Activated CD4-positive, alpha-beta T cell treated with anti-CD3 and anti-CD28 coated beads, Interleukin-2, amount 50 U/mL, for 16 hours (primary cell): ENCODE results near the gene FAM118A.
"Not testable (repeated sequence)": the region's sequence is repeated elsewhere in the genome, so short reads cannot be mapped to it uniquely, and the experiment has no call there.

ENCODE experiments used
- DNase-seq: peaks from one replicate; pipeline ENCODE4 v3.0.0-alpha.2; 2020

FAM118A gene

DNA sequence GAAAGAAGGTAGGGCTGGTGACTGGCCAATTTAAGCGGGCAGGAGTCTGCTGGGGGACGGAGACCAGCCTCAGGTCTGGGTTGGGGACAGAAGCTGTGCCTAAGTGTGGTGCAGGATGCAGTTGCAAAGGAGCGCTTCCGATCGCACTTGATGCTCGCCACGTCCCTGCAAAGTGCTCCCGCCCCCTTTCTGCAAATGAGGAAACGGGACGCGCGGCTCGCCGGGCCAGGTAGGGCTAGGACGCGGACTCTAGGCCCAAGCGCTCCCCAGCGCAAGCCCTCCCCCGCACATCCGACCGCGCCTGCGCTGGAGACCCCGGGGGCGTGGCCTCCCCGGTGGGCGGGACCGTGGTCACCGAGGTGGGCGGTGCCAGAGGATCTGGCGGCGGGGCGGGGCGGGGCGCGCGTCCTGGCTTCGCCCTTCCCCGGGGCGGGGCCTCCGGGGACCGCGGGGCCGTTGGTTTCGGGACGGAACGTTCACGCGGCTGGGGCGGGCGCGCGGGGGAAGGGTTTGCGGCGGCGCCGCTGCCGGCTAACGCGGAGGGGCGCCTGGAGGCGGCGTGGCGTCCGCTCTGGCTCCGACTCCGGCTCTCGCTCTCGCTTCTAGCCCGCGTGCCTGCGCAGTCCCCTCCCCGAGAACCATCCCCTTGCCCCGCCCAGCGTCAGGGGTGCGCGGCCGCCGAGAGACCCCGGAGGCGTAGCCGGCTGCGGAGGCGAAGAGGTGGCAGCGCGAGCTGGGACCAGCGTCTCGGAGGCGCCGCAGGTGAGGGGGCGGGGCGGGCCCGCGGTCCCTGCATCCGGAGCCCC lies at the start of gene FAM118A:
TSS of gene FAM118A (plus strand) at position 513 of the 806 bp plus-strand sequence. CDS start 12,446 bp downstream, outside the sequence.
- peak; percentile 96 for DNase-seq

DNA sequence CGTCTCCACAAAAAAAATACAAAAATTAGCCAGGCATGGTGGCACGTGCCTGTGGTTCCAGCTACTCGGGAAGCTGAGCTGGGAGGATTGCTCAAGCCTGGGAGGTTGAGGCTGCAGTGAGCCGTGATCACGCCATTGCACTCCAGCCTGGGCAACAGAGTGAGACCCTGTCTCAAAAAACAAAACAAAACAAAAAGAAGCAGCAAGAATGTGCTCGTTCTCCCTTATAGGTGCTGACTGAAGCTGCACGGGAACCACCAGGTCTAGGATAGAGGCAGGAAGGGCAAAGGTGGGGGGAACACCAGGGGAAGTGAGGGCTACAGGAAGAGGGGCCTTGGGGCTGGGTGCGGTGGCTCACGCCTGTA lies 49.4 kb upstream of the FAM118A start:
- not testable (repeated sequence) for DNase-seq

DNA sequence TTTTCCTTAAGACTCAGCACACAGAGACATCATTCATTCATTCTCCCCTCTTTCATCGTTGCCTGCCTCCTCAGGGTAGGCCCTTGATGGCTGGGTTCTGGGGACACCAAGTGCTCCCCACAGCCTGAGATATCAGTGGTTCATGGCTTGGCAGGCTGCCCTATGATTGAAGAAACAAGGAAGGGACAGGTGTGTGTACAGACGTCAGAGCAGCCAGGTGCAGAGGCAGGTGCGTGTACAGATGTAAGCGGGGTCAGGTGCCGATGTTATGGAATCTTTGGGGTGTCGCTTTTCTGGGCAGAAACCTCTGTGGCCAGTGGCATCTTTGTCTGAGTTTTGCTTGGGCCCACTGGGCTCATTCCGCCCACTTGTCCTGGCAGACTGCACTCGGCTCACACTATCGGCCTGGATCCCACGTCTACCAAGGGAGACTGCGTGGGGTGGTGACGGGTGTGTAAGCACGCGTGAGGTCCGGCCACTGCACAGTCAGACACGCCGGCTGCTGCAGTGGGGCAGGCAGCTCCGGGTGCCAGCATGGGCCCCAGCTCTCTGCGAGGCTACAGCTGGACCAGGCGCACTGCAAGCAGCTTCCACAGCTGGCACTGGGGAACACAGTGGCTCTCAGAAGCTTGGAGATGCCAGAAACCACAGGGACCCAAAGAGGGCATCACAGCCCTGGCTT lies 48.2 kb upstream of the FAM118A start:
- DNase-seq: no peak

DNA sequence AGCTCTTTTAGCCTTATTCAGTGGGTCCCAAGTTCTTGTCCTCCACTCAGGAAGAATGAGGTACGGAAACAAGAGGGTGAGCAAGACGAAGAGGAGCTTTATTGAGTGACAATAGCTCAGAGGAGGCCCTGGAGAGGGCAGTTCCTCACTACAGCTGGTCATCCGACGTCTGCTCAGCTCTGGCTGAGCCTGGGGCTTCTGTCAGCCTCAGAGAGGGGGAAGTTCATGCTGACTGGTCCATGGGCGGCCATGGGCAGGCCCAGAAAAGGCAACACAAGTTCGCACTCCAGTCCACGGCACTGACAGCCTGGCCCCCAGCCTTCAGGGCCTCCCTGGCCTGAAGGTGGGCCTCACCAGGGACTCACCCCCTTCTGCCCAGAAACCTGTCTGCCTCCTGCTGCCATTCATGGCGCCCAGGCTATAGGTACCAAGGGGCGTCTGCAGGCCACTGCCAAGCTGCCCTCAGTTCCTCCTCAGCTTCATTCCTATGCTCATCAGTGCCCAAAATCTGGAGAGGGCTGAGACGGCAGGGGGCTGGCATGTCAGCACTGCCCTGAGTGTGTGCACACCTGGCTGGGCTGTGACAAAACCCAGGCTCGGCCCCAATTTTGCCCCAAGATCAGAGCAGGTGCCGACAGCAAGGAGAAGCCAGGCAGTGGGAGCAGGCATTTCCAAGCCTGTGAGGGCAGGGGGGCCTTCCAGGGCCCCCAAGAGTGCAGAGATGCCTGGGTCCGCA lies 47.4 kb upstream of the FAM118A start:
- no peak for DNase-seq

DNA sequence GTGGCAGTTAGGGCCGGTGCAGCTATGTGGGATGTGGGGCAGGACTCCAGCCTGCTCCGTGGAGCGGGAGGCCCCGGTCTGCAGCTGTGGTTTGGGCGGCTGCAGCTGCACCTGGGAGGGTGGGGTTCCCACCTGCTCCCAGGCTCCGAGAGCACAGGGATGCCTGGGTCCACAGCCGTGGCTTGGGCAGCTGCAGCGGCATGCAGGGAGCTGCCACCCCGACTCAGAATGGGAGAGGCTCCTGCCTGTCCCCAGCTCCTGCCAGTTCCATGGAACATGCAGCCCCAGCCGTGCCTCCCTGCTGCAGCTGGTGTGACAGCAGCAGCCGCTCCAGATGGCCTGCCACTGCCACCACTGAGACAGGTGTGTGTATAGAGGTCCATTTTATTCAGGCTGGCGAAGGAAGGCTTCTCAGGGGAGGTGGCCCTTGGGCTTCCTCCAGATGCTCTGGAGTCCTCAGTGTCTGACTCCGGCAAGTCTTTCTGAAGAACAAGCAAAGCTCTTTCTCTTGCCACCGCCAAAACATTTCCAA lies 46.7 kb upstream of the FAM118A start:
- no peak for DNase-seq

DNA sequence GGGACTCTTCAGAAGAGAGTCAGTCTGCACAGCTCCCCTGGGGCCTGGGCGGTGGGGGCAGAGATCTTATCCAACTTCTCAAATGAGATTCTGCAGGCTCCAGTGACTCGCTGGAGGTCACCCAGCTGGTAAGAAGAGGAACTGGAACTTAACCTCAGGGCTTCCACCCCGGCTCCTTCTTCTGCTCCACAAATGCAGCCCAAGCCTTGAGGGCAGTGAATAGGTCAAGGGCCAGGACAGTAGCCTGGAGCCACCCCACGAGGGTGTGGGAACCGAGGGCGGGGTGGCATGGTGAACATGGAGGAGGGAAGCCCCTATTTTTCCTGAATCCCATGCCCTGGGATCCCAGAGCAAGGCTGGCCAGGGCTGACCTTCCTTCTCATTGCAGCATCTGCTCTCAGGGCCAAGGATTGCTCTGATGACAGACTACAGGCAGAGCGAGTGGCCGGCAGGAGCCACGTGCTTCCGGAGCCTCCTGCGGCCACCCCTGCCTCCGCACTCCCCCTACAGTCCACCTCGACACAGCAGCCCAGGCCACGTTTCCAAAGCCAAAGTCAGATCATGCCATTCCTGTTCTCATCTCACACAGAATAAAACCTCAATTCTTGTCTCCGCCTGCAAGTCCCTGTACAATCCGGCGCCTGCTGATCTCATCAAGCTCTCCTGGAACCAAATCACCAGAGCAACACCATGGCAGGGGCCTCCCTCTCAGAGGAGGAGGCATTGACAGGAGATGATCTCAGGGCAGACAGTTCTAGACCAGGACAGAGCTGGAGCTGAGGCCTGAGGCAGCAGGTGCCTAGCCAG lies 46.1 kb upstream of the FAM118A start:
- DNase-seq: no peak

DNA sequence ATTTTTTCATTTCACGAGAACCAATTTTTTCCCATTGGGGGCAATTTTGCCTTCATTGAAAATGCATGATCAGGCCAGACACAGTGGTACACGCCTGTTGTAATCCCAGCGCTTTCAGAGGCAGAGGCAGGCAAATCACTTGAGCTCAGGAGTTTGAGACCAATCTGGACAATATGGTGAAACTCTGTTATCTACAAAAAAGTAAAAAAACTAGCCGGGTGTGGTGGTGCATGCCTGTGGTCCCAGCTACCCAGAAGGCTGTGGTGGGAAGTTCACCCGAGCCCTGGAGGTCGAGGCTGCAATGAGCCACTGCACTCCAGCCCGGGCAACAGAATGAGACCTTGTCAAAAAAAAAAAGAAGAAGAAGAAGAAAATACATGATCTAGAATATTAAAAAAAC lies 44.2 kb upstream of the FAM118A start:
- DNase-seq: no peak

DNA sequence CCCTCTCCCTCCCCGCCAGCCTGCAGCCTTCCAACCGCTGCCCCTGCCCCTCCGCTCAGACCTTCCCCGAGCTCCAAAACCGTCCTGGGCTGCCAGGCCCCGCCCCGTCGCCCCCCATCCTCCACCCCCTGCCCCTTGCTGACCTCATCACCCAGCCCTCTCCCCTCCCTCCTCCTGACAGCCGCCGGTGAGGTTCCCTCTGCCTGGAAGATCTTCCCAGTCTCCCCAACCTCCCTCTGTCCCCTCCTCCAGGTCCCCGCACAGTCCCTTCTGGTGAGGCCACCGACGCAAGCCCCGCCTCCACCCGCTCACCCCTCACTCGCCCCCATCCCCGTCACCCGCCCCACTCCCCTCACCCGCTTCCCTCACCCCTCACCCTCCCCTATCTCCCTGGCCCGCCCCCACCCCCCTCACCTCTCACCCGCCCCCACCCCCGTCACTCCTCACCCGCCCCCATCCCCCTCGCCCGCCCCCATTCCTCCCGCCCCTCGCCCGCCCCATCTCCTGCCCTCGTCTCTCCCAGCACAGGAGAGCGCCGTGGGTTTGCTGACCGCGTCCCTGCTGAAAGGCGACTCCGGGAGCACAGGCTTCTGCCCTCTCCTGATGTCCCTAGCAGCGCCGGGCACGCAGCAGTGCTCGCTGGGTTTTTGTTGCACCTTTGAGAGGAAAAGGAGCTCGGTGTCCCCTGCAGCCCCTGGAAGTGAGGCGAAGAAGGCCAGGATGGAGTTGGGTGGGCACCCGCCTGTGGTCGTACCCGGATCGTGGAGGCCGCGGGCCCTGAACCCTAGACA lies 41.4 kb upstream of the FAM118A start:
- no peak for DNase-seq

DNA sequence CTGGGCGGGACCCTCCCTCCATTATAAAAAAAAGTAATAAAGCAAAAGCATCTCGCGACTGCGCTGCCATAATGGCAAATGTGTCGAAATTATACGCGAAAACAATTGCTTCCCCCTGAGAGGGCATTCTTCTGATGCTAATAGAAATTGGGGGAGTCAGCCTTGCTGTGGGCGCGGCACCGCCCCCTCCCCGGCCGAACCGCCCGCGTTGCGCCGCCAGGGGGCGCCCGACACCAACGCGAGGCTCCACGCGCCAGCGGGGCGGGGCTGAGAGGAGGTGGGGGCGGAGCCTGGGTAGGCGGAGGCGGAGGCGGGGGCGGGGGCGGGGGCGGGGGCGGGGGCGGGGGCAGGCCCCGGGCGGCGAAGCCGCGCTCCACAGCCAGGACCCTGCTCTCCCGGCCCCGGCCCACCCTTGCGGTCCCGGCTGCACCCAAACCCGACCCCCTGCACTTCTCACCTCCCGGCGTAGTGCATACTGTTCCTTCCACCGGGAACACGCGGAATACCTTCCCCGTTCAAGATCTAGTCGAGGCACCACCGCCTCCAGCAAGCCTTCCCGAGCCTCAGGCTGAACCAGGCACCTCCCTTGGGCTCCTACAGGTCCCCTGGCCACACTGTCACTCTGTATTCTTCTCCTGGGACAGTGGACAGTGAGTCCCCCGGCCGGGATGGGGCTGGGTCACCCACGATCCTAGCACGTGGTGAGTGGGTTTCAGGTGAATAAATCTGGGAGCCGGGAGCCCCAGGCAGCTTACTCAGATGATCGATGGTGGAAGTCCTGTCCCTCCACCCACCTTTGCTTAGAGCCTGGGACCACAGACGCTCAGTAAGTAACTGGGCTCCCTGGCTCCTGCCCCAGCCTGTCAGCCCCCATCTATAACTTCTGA lies 40.5 kb upstream of the FAM118A start:
- peak; percentile 87 for DNase-seq

DNA sequence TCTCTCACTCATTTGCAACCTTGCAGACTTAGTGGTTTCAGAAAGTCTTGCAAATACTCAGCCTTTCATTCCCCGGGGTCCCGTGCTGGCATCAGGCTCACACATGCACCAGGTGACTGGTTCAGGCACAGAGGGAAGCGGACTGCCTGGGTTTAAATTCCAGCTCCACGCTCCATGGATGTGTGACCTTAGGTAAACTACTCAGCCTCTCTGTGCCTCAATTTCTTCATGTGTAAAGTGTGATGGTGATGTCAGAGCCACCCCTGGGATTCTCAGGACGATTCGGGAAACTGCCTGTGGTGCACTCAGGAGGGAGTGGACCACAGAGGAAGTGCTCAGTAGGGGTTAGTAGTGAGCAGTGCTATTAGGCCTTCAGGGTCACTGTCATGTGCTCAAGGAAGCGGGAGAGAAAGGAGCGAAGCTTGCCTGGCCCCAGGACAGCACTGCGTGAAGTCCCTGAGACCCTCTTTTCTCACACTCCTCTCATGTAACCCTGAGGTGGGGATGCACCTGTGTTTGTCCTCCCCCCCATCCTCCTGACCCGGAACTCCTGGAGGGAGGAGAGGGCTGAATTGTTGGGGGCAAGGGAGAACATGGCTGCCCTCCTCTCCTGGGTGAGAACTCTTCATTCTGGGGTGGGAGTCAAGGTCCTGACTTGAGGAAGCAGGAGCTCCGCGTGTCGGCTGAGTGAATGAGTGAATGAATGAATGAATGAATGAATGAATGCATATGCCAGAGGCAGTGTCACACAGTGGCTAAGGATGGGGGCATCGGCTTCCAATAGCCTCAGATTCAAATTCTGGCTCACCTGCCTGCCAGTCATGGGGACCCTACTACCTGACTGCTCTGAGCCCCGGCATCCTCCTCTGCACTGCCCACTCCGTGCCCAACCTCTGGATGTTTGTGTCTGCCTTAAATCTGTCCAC lies 39.4 kb upstream of the FAM118A start:
- no peak for DNase-seq

DNA sequence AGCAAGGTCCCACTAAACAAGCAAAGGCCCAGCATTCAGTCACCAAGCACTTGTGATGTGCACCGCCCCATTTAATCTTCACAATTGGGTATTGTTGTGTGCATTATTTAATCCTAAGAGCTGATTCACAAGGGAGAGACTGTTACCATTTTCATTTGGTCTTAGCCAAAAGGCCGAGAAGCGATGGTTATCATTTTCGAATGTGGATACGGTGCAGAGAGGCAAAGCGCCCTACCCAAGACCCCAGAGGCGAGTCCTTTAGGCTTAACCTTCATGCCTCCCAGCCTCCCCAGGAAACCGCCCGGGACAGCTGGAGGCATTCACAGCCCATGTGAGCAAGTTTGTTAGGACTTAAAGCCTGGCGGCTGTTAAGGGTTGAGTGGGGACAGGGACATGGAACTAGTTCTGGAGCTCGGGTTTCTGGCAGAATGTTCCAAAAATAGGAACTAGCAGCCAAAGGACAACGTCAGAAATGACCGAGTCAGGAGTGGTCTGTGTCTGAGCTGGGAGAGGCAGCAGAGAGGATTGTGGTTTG lies 38.0 kb upstream of the FAM118A start:
- no peak for DNase-seq

DNA sequence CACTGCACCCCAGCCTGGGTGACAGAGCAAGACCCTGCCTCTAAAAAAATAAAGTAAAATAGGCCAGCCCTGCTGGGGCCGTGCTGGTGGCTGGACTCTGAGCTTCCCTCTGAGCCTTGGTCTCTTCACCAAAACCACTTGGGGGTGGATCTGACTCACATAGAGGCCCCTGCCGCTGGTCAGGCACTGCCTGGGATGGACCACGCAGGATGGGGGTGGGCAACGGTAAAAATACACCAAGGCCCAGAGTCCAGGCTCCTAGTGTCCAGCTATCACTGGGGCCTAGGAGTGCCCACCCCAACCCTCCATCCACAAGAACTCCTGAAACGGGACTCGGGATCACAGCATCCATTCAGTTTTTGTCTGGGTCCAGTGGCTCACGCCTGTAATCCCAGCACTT lies 37.2 kb upstream of the FAM118A start:
- DNase-seq: no peak

DNA sequence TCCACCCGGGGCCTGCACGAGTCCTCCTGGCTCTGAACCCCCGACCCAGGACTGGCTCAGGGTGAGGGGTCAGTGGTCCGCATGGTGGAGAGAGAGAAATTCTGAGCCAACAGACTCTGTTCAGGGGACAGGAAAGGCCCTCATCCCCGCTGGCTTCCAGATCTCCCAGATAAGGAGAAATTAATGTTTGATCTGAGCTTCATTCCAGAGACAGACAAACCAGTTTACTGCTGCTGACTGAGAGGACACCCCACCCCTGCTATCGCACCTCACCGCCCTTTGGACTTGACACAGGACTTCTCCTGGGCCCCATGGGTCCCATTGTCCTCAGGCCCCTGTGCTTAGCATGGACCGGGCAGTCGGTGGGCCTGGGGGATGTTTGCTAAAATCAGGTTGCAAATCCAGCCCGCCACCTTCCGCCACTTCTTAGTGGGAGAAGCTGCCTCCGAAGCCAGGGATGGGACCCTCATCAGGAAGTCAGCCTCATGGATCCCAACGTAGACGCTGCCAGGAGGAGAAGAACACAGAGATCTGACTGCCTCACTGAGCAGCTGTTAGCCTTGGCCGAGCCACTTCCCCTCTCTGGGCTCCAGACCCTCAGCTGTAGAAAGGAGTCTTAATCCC lies 36.2 kb upstream of the FAM118A start:
- DNase-seq: no peak

DNA sequence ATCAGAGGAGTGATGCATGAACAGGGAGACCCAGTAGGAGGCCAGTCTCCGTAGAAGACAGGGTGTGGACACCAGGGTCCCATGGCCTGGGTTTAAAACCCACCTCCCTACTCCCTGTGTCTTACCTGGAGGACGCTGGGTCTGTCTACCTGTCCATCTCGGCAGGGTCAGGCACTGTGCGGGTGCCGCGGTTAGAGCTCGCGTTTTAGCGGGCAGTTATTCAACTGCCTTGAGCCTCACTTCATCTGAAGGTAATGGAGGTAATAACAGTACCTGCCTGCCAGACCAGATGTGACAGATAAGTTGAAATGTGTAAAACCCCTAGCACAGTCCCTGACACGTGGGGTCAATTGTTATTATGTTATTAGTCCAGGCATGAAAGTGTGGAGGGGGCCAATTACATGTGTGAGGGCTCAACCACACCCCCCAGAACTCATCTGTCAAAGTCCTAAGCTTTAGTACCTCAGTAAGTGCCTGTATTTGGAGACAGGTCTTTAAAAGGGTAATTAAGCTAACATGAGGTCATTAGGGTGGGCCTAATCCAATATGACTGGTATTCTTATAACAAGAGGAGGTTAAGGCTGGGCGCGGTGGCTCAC lies 33.1 kb upstream of the FAM118A start:
- DNase-seq: no peak

DNA sequence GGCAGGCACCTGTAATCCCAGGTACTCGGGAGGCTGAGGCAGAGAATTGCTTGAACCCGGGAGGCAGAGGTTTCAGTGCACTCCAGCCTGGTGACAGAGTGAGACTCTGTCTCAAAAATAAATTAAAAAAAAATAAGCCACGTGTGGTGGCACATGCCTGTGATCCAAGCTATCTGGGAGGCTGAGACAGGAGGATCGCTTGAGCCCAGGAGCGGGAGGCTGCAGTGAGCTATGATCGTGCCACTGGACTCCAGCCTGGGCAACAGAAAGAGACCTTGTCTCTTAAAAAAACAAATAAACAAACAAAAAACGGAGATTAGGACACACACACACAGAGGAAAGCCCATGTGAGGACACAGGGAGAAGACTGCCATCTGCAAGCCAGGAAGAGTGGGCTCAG lies 32.0 kb upstream of the FAM118A start:
- DNase-seq: not testable (repeated sequence)

DNA sequence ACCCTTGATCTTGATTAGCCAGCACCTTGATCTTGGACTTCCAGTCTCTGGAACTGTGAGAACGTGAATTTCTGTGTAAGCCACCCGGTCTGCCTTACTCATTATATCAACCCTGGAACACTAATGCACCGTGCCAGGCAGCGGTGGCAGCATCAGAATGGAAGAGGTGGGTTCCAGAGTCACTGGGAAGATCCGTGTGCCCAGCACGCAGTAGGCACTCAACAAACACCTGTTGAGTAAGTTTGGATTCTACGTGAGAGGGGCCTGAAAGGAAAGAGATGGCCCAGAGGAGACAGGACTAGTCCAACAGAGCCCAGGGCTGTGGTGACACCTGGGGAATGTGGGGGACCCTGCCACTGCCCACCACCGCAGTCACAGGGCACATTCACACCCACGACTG lies 31.6 kb upstream of the FAM118A start:
- no peak for DNase-seq

DNA sequence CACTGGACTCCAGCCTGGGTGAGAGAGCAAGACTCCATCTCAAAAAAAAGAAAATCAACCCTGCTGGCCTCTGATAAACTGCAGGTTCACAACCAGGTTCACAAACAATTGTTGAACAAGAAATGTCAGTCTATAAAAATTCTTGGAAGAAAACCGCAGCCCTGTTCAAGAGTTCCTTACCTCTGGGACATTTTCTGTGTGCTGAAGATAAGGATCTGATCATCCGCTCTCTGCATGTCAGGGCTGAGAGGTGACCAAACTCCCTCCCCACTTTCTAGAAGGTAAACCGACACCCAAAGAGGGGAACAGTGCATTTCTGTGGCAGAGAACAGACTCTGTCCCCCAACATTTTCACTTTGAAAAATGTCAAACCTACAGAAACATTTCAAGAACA lies 29.1 kb upstream of the FAM118A start:
- DNase-seq: no peak

DNA sequence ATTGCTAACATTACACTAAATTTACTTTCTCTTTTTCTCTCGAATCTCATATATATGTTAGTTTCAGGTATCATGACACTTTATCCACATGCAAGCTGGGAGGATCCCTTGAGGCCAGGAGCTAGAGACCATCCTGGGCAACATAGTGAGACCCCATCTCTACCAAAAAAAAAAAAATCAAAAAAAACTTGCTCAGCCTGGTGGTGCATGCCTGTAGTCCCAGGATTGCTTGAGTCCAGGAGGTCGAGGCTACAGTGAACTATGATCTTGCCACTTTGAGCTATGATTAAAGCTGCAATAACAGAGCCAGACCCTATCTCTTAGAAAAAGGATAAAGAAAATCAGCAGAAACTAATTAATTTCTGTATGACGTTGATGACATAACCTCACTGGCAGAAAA lies 28.7 kb upstream of the FAM118A start:
- DNase-seq: no peak
